Daoy (cell line): ENCODE data around the gene IGSF21. TPM values are rescaled to one million over a fixed set of nuclear protein-coding genes. Genes with fewer than 3 reads are reported as not detected.

Experiments used
- DNase-seq: peaks from one replicate; pipeline ENCODE4 v3.0.0-alpha.2; 2015; ENCODE audit warnings: low read depth
- total RNA-seq: library from RNA; depleted of rRNA; stranded (reverse); fragments of >200 nt; shearing (Covaris generic); gene quantifications from 2 replicates; pipeline ENCODE4 v1.2.3, GENCODE V29; 2014

Gene IGSF21
- total RNA-seq, 1 experiment from 2014 or later, result not detected

DNA sequence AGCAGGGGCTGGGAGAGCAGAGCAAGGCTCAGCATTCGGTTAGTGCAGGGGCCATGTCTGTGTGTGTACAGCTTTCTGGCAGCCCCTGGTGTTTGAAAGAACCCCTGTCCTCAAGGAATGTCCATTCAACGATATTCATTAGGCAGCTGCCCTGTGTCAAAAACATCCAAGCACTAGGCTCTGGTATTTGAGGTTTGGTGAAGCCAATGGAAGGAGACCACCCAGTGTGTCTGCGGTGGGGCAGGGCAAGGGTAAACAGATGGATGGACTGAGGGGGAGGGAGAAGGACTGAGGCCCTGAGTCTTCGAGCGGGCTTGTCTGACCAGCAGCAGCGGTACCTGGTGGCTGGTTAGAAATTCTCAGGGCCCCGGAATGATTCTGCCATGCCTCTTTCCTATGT is 217.5 kb downstream of the IGSF21 start:
- no peak for DNase-seq

- no peak for DNase-seq
These were observed 218.8 kb downstream of the IGSF21 start for GRCh38 chr1:18326211-18326897.

DNA sequence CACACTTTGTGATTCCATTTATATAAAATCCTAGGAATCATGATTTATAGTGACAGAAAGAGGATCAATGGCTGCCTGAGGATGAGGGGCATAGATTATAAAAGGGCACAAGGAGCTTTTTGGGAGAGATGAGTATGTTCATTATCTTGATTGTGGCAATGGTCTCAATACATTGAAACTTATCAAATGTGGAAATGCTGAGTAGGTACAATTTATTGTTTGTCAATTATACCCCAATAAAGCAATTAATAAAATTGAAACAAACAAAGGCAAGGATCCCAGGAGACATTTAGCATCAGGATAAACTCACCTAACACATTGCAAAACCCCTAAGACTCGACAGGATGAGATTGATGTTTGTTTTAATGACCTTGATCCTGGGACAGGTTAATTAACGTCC is 220.1 kb downstream of the IGSF21 start:
- no peak for DNase-seq

- no peak for DNase-seq
These were observed 221.2 kb downstream of the IGSF21 start for GRCh38 chr1:18328803-18329202.

DNA sequence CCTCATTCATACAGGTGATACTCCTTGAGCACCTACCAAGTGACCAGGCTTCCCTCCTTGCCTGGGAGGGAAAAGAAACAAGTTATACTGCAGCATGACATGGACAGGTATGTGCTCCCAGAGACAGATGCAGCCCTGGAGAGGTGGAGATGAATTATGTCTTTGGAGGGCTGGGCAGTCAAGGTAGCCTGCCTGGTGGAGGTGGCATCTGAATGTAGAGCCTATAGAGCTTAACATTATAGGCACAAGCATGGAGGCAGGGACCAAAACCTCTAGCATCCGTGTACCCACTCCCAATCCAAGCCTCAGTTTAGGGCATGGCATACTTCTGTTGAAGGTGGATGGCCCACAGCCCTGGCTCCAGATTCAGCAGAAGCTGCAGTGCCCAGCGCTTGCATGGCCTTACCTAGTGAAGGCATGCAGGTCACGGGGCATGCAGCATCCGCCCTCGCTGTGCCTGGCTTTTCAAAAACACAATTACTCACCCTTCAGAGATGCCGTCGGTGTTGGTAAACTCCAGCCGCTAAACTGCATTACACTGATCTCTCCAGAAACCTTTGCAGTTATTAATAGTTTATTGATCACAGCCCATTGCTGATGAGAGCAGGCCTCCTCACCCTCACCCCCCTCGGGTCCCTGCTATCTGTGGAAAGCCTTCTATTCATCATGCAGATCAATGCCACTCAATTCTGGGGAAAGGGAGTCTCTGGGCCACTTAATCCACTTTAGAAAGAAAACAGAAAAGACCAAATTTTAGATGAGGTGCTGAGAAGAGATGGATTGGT is 222.1 kb downstream of the IGSF21 start:
- no peak for DNase-seq

DNA sequence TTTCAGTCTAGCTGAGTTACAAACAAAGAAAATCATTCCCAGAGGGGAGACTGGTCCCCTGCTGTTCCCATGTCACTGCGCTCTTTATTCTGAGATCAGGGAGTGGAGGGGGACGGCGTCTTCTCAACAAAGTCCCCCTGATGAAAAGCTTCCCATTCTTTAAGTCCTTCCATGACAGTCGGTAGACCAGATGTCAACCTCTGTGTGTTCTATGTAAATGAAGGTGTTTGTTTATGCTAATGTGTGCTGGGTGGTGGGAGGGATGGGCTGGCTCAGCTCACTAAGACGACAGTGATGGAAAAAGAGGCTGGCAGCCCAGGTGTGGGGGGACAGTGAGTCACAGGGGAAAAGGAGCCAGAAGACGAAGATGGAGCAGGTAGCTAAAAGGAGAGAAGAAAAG is 225.0 kb downstream of the IGSF21 start:
- DNase-seq, result no peak

- no peak for DNase-seq
These were observed 225.6 kb downstream of the IGSF21 start for GRCh38 chr1:18333220-18333619.

- peak; percentile 33 for DNase-seq
These were observed 229.2 kb downstream of the IGSF21 start for GRCh38 chr1:18336801-18337200.

GRCh38 chr1:18337757-18338156 is 230.2 kb downstream of the IGSF21 start:
- DNase-seq, result no peak

- peak; percentile 77 for DNase-seq
These were observed 231.6 kb downstream of the IGSF21 start for GRCh38 chr1:18339161-18339560.

DNA sequence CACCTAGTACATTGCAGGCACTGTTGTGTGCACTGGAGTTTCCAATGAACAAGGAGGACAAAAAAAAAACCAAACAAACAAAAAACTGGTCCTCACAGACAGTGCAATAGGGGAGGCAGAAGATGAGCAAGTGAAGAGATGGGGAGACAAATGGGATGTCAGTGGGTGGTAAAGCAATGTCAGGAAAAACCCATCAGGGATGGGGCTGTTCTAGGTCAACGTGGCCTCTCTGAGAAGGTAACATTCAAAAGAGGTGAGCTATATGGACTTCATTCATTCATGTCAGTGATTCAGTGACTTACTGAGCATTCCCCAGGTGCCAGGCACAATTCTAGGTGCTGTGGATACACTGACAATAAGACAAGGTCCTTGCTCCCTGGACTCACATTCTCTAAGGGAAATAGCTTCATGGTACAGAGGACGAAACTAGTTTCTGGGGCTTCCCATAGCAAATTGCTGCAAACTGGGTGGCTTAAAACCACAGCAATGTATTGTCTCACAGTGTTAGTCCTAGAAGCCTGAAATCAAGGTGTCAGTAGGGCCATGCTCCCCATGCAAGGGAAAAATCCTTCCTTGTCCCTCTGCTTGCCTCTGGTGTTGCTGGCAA is 232.7 kb downstream of the IGSF21 start:
- no peak for DNase-seq

DNA sequence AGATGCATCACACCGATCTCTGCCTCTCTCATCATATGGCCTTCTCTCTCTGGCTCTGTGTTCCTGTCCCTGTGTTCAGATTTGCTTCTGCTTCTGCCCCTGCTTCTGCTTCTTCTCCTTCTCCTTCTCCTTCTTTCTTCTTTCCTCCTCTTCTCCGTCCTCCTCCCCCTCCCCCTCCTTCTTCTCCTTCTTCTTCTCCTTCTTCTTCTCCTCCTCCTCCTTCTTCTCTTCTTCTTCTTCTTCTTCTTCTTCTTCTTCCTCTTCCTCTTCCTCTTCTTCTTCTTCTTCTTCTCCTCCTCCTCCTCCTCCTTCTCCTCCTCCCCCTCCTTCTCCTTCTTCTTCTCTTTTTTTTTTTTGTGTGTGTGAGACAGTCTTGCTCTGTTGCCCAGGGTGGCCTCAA is 233.2 kb downstream of the IGSF21 start:
- DNase-seq, result no peak

DNA sequence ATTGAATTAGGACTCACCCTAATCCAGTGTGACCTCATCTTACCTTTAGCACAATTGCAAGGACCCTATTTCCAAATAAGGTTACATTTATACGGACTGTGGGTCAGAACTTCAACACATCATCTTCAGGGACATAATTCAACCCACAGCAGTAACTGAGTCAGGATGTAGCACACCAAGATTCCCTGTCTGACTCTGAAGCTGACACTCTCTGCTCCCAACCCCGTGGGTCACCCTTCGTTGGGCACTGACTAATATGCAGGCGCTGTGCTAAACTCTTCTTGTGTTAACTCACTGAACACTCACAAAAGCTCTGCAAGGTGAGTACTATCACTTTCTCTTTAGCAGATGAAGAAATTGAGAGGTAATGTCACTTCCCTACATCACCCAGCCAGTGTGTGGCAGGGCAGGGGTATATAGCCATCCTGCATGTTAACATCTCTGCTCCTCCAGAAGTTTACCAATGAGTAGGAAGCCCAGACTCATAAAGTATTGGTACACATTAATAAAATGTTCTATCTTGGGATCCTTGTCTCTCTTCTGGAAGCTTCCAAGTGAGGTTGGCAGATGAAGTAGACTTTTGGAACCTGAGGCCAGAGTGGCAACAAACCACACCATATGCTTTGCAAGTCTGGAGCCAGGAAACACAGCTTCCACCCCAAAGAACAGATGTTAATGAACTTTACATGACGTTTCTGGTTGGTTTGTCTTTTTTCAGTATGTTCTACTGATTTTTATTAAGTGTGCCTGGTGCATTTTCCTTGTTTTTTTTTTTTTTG is 233.9 kb downstream of the IGSF21 start:
- DNase-seq, result peak; percentile 19

DNA sequence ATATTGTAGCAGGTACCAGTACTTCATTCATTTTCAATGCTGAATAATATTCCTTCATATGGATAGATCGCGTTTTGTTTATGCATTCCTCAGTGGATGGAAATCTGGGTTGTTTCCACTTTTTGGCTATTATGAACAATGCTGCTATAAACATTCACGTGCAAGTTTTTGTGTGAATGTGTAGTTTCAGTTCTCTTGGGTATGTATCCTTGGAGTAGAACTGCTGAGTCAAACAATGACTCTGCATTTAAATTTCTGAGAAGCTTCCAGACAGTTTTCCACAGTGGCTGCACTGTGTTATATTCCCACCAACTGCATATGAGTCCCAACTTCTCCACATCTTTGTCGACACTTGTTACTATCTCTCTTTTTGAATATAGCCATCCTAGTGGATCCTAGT is 235.1 kb downstream of the IGSF21 start:
- DNase-seq, result no peak

DNA sequence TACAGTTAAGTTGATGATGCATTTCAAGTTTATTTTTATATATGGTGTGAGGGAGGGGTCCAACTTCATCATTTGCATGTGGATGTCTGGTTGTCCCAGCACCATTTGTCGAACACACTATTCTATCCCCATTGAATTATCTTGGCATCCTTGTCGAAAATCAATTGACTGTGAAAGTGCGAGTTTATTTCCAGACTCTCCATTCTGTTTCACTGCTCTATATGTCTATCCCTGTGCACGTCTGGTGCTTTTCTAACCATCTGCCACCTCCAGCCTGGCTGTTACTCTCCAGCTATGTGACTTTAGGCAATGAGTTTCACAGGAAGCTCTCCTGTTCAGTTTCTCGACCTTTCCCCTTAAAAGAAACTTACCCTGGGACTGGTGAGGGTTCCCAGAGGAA is 236.0 kb downstream of the IGSF21 start:
- no peak for DNase-seq

DNA sequence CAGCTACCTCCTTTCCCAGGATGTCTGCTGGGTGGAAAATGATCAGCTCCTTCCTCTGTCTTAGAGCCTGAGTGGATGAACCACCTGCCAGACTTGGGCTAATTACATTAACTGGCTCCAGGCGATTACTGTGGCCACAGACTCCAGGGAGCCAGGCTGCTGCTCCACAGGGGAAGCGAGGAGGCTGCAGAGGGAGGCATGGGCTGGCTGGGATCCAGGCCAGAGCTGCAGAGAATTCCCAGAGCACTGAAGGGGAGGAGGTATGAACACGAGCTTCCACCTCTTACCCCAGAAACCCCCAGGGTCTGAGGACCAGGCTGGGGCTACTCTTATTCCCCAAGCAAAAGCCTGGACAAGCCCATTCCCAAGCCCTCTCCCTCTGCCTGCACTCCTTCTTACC is 237.2 kb downstream of the IGSF21 start:
- peak; percentile 82 for DNase-seq

GRCh38 chr1:18347559-18347958 is 240.0 kb downstream of the IGSF21 start:
- no peak for DNase-seq

GRCh38 chr1:18348354-18348753 is 240.8 kb downstream of the IGSF21 start:
- no peak for DNase-seq

- DNase-seq, result no peak
These were observed 243.1 kb downstream of the IGSF21 start for GRCh38 chr1:18350747-18351146.

DNA sequence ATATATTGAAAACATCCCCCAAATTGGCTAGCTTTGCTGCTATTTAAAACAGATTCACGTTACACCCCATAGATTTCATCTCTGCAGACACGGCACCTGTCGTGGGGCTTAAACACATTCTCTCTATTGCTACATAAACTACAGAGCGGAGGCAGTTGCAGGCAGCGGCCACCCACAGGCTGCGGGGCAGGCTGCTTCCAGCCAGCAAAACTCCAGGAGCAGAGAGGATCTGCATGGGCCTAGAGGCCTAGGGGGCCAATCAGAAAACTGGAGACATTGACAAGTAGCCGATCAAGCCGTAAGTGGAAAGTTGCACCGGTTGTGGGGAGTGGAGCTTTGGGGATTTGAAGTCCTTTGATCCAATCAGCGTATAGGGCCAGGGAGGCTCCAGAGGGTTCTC is 244.1 kb downstream of the IGSF21 start:
- DNase-seq, result no peak

- DNase-seq, result no peak
These were observed 245.2 kb downstream of the IGSF21 start for GRCh38 chr1:18352636-18353265.

GRCh38 chr1:18353528-18353927 is 245.9 kb downstream of the IGSF21 start:
- no peak for DNase-seq
